GM19043 (cell line): ENCODE results near the gene C1orf116.

Experiments
- ATAC-seq: cut with Tn5 transposase; IDR thresholded peaks from one replicate; pipeline ENCODE4 v1.9.1; 2021; ENCODE audit warnings: low read depth; ENCODE audit not compliant: unreplicated experiment

C1orf116 gene

GRCh38 chr1:207035877-207036551 is 3.5 kb upstream of the C1orf116 start:
- no peak for ATAC-seq

- ATAC-seq, result no peak
Observed at GRCh38 chr1:207034998-207035397, 2.4 kb upstream of the C1orf116 start.

GRCh38 chr1:207034208-207034607 is 1.7 kb upstream of the C1orf116 start:
- no peak for ATAC-seq

- ATAC-seq, result no peak
Observed at GRCh38 chr1:207033302-207033701, 746 bp upstream of the C1orf116 start.

GRCh38 chr1:207031632-207032264 is 808 bp downstream of the C1orf116 start:
- ATAC-seq, result no peak

GRCh38 chr1:207031016-207031415 is 1.5 kb downstream of the C1orf116 start:
- no peak for ATAC-seq

- ATAC-seq, result no peak
Observed at GRCh38 chr1:207030522-207031009, 2.0 kb downstream of the C1orf116 start.

GRCh38 chr1:207029701-207030521 is 2.6 kb downstream of the C1orf116 start:
- ATAC-seq, result no peak

GRCh38 chr1:207028884-207029650 is 3.5 kb downstream of the C1orf116 start:
- ATAC-seq, result no peak

GRCh38 chr1:207027921-207028320 is 4.6 kb downstream of the C1orf116 start:
- no peak for ATAC-seq

- ATAC-seq, result no peak
Observed at GRCh38 chr1:207027206-207027777, 5.3 kb downstream of the C1orf116 start.

GRCh38 chr1:207026104-207026534 is 6.4 kb downstream of the C1orf116 start:
- no peak for ATAC-seq

GRCh38 chr1:207025146-207025880 is 7.2 kb downstream of the C1orf116 start:
- no peak for ATAC-seq

- ATAC-seq, result no peak
Observed at GRCh38 chr1:207024202-207025145, 8.1 kb downstream of the C1orf116 start.

- ATAC-seq, result no peak
Observed at GRCh38 chr1:207022996-207023679, 9.4 kb downstream of the C1orf116 start.

GRCh38 chr1:207021876-207022596 is 10.5 kb downstream of the C1orf116 start:
- ATAC-seq, result no peak

- ATAC-seq, result no peak
Observed at GRCh38 chr1:207021139-207021861, 11.3 kb downstream of the C1orf116 start.
